Measurements from ENCODE around the gene U2SURP. TPM values are rescaled to one million over a fixed set of nuclear protein-coding genes. Genes with fewer than 3 reads are reported as not detected.
A peak's percentile ranks its signal among the peaks of the same experiment; 100 is the strongest.

U2SURP gene
- total RNA-seq, 4 donors from 2014 or later: 36.7 to 180 (median 79.3) TPM

DNA sequence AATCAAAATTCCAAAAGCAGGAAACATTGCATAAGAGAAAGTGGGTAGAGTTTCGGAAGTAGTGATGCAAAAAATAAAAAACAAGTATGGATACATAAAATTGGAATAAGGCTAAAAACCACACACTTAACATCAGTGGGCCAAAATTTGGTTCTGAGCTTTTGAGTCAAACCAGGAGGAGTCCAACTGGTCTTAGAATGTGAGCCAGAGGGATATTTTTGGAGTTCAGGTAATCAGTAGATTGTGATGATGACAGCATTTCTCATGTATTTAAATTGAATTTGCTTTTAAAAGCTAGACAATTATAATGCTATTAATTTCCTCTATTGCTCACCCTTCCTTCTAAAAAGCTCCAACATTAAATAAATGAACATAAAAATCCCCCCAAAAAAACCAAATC is 80.0 kb downstream of the U2SURP start:
- Histone ChIP-seq H3K27me3 (no peaks in the 10 kb centered on the region), H3K9me3 (no peaks in the 10 kb centered on the region), H3K27ac (no peak overlapping the region), H3K4me1 (no peaks in the 10 kb centered on the region), H3K4me3 (no peak overlapping the region), H3K36me3 (no peaks in the 10 kb centered on the region)
- no peak for DNase-seq
- TF ChIP-seq CTCF (IDR thresholded peaks at IDR 0.05) (no peak), EP300 (IDR thresholded peaks at IDR 0.05; ENCODE audit: low read depth) (no peak), POLR2A (IDR thresholded peaks at IDR 0.05) (no peak), POLR2AphosphoS5 (IDR thresholded peaks at IDR 0.05) (no peak)
- 83 to 88% methylated on average over 1 of the region's 1 CpG for WGBS, 2 donors (ENCODE audit: low coverage in 1 of 2)
- in situ Hi-C loops (cut with MboI; ENCODE audit: low pct_ligation_motif_present in 1 of 4, low pct_unique_long_range_greater_than_20kb in 1 of 4, low sequenced_read_pairs in 3 of 4): no loop called here
- intact Hi-C loops (cut with DNase I; ENCODE audit: low total_unique reads): no loop called here

DNA sequence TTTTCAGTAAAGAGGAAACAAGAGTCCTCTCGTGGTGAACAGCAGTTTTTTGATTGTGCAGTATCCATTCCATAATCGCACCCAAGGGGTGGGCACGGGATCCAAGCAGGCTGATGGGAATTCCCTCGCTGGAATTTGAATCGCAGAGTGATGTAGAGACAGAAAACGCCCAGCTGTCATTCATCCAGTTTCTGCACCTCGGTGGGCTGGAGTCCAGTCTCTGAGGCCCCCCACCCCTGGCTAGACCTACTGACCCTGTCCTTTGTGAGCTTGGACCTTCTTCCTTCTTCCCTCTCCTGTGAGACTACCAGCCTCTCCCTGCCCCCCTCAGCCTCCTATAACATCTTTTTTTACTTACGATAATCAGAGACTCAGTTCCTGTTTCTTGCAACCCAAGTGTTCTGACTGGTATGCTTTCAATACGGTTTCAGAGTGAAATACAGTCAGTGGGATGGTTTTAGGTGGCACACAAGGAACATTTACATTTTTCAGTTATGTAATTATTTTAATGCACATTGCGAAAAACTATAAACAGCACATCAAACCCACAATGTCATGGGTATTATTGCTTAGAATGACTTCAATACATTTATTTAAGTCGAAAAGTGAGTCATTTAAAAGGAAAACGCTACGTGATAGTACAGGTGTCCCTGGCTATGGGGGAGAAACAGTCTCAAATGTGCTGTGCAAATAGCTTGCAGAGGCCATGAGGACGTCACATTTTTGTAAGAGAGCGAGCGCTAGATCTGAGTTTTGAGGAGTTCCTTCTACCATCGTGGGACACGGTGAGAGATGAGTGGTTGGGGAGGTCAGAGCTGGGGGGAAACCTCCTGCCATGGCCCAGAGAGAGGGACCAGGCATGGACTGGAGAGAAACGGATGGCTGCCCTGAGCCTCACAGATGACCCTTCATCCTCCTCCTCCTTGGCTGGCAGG is 80.7 kb downstream of the U2SURP start:
- in situ Hi-C loops (cut with MboI; ENCODE audit: low pct_ligation_motif_present in 1 of 4, low pct_unique_long_range_greater_than_20kb in 1 of 4, low sequenced_read_pairs in 3 of 4) (no loop called here), intact Hi-C loops (cut with DNase I; ENCODE audit: low total_unique reads) (no loop called here)
- TF ChIP-seq POLR2A (IDR thresholded peaks at IDR 0.05) (no peak), EP300 (IDR thresholded peaks at IDR 0.05; ENCODE audit: low read depth) (no peak)
- DNase-seq: peak; percentile 24
- 47 to 81% methylated on average over 4 to 19 of the region's 19 CpGs for WGBS, 2 donors (ENCODE audit: low coverage in 1 of 2)
- Histone ChIP-seq H3K27ac (peak overlapping the region in 1 of 4 donors; percentile 41), H3K4me1 (no peaks in the 10 kb centered on the region), H3K4me3 (no peak overlapping the region), H3K27me3 (no peaks in the 10 kb centered on the region), H3K9me3 (no peaks in the 10 kb centered on the region), H3K36me3 (no peaks in the 10 kb centered on the region)

- in situ Hi-C loops (cut with MboI; ENCODE audit: low pct_ligation_motif_present in 1 of 4, low pct_unique_long_range_greater_than_20kb in 1 of 4, low sequenced_read_pairs in 3 of 4): no loop called here
- TF ChIP-seq POLR2AphosphoS5 (IDR thresholded peaks at IDR 0.05) (no peak), CTCF (IDR thresholded peaks at IDR 0.05) (no peak), EP300 (IDR thresholded peaks at IDR 0.05; ENCODE audit: low read depth) (no peak), POLR2A (IDR thresholded peaks at IDR 0.05) (no peak)
- 86% methylated on average over 3 of the region's 3 CpGs; no CpG with 5 or more reads in 1 of the 2 donors for WGBS, 2 donors (ENCODE audit: low coverage in 1 of 2)
Observed at GRCh38 chr3:143083781-143084180, 82.4 kb downstream of the U2SURP start.

DNA sequence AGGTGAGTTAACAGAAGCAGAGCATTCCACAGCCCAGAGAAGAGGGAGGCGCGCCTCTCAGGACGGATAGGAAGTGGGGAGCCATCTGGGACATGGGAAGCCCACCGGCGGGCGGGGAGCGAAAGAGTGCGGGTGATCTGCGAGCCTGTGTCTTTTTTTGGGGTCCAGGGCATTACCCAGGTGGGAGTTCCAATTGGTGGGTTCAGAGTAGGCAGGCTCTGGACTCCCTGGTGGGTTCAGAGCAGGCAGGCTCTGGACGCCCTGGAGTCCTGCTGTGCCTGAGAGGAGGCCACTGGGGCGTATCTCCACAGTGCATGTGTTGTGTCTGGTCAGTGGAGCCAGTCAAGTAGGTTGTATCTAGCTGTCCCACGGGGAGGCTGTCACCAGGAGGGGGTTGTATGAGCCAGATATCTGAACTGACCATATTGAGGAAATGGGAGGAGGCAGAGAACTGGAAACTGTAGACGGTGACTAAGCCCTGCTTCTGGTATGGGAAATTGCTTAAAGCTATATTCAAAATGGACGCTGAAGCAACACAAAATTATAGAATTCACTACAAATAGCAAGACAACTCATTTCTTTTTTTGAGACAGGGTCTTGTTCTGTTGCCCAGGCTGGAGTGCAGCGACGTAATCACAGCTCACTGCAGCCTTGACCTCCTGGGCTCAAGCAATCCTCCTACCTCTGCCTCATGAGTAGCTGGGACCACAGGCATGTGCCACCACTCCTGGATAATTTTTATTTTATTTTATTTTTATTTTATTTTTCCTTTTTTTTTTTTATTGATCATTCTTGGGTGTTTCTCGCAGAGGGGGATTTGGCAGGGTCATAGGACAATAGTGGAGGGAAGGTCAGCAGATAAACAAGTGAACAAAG is 83.7 kb downstream of the U2SURP start:
- no peaks in the 10 kb centered on the region for H3K4me1 ChIP-seq
- TF ChIP-seq POLR2A (IDR thresholded peaks at IDR 0.05) (no peak), POLR2AphosphoS5 (IDR thresholded peaks at IDR 0.05) (no peak), EP300 (IDR thresholded peaks at IDR 0.05; ENCODE audit: low read depth) (no peak), CTCF (IDR thresholded peaks at IDR 0.05) (no peak)
- H3K36me3 ChIP-seq: no peaks in the 10 kb centered on the region
- no peaks in the 10 kb centered on the region for H3K9me3 ChIP-seq
- no peak for DNase-seq
- no peak overlapping the region for H3K27ac ChIP-seq
- 85 to 91% methylated on average over 6 to 17 of the region's 17 CpGs for WGBS, 2 donors (ENCODE audit: low coverage in 1 of 2)
- in situ Hi-C loops (cut with MboI; ENCODE audit: low pct_ligation_motif_present in 1 of 4, low pct_unique_long_range_greater_than_20kb in 1 of 4, low sequenced_read_pairs in 3 of 4): no loop called here
- no peak overlapping the region for H3K4me3 ChIP-seq
- intact Hi-C loops (cut with DNase I; ENCODE audit: low total_unique reads): no loop called here
- H3K27me3 ChIP-seq: no peaks in the 10 kb centered on the region

More at GRCh38 chr3:143083781-143084180, 82.4 kb downstream of the U2SURP start:
- DNase-seq: no peak
- H3K27me3 ChIP-seq: no peaks in the 10 kb centered on the region
- no peaks in the 10 kb centered on the region for H3K9me3 ChIP-seq
- H3K4me3 ChIP-seq: no peak overlapping the region
- intact Hi-C loops (cut with DNase I; ENCODE audit: low total_unique reads): no loop called here
- H3K4me1 ChIP-seq: no peaks in the 10 kb centered on the region
- H3K27ac ChIP-seq: no peak overlapping the region
- H3K36me3 ChIP-seq: no peaks in the 10 kb centered on the region
